HEK293 (cell line): ENCODE measurements around the gene KCNJ14.

Source experiments
- YY1 ChIP-seq: fragments of 450-650 bp; formaldehyde crosslinking; IDR thresholded peaks from 2 replicates; pipeline ENCODE4 v1.5.1; 2018; ENCODE audit warnings: missing biosample characterization, missing genetic modification characterization
- ZNF138 ChIP-seq: fragments of 450-650 bp; formaldehyde crosslinking; IDR thresholded peaks from 2 replicates; pipeline ENCODE4 v1.5.1; 2016; ENCODE audit warnings: missing biosample characterization, missing genetic modification characterization, borderline replicate concordance
- ZNF146 ChIP-seq: fragments of 450-650 bp; formaldehyde crosslinking; IDR thresholded peaks from 2 replicates; pipeline ENCODE4 v1.5.1; 2016; ENCODE audit warnings: missing biosample characterization, missing genetic modification characterization
- ZNF184 ChIP-seq: fragments of 450-650 bp; IDR thresholded peaks from 2 replicates; pipeline ENCODE4 v1.5.1; 2018; ENCODE audit warnings: missing biosample characterization, mild to moderate bottlenecking, missing genetic modification characterization
- ZNF221 ChIP-seq: fragments of 450-650 bp; formaldehyde crosslinking; IDR thresholded peaks from 2 replicates; pipeline ENCODE4 v1.5.1; 2017; ENCODE audit warnings: missing biosample characterization, missing genetic modification characterization, borderline replicate concordance
- ZNF366 ChIP-seq: fragments of 450-650 bp; formaldehyde crosslinking; conservative IDR thresholded peaks from 2 replicates; pipeline ENCODE4 v1.5.1; 2016; ENCODE audit warnings: missing biosample characterization, missing genetic modification characterization
- ZNF426 ChIP-seq: fragments of 450-650 bp; formaldehyde crosslinking; IDR thresholded peaks from 2 replicates; pipeline ENCODE4 v1.5.1; 2017; ENCODE audit warnings: missing biosample characterization, missing genetic modification characterization, mild to moderate bottlenecking, inconsistent platforms, moderate library complexity
- ZNF530 ChIP-seq: fragments of 450-650 bp; formaldehyde crosslinking; IDR thresholded peaks from 2 replicates; pipeline ENCODE4 v1.5.1; 2016; ENCODE audit warnings: low read depth, missing biosample characterization, missing genetic modification characterization
- ZNF76 ChIP-seq: fragments of 450-650 bp; formaldehyde crosslinking; IDR thresholded peaks from 2 replicates; pipeline ENCODE4; 2016; ENCODE audit warnings: low read depth, missing biosample characterization, missing genetic modification characterization, borderline replicate concordance
- ZNF768 ChIP-seq: fragments of 450-650 bp; formaldehyde crosslinking; IDR thresholded peaks from 2 replicates; pipeline ENCODE4 v1.5.1; 2018; ENCODE audit warnings: missing biosample characterization, mild to moderate bottlenecking, missing genetic modification characterization
- TF ChIP-seq, protein P1 (sequence below): fragments of 450-650 bp; formaldehyde crosslinking; IDR thresholded peaks from 2 replicates; pipeline ENCODE4 v1.5.1; 2016; ENCODE audit warnings: missing biosample characterization, missing genetic modification characterization
- TF ChIP-seq, protein P2 (sequence below): fragments of 450-650 bp; formaldehyde crosslinking; IDR thresholded peaks from 2 replicates; pipeline ENCODE4 v1.5.1; 2016; ENCODE audit warnings: missing biosample characterization, missing genetic modification characterization
- TF ChIP-seq, protein P3 (sequence below): fragments of 450-650 bp; formaldehyde crosslinking; IDR thresholded peaks from 2 replicates; pipeline ENCODE4 v1.5.1; 2016; ENCODE audit warnings: missing biosample characterization, missing genetic modification characterization, low read depth

DNA sequence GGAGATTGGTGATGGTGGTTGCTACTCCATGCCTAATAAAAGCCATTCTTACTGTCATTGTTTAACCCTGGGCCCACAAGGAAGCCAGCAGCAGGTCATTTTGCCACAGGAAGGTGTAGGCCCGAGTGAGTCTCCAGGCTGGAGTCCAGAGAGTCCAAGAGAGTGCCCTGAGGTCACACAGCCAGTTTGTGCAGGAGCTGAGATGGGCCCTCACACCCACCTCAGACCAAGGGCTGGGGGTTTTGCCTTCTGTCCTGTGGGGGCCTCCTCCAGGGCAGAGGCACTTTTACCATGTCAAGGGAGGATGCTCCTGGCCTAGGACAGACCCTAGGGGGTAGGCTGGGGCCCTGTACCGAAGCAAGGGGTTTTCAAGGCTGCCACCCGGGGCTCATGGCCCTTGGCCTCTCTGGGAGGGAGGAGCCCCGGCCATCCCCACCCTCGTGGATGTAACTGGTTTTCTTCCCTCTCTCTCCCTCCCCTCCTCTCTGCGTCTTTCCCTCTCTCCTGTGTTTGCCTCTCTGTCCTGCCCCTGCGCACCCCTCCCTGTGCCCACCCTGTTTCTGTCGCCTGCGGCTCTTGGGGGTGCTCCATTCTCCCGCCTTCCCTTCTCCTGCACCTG lies 21.8 kb downstream of the KCNJ14 start:
- no peak for TF ChIP-seq ZNF768 (tag by site-specific recombination)
- no peak for TF ChIP-seq YY1 (tag by site-specific recombination)
- TF ChIP-seq, protein P1, sequence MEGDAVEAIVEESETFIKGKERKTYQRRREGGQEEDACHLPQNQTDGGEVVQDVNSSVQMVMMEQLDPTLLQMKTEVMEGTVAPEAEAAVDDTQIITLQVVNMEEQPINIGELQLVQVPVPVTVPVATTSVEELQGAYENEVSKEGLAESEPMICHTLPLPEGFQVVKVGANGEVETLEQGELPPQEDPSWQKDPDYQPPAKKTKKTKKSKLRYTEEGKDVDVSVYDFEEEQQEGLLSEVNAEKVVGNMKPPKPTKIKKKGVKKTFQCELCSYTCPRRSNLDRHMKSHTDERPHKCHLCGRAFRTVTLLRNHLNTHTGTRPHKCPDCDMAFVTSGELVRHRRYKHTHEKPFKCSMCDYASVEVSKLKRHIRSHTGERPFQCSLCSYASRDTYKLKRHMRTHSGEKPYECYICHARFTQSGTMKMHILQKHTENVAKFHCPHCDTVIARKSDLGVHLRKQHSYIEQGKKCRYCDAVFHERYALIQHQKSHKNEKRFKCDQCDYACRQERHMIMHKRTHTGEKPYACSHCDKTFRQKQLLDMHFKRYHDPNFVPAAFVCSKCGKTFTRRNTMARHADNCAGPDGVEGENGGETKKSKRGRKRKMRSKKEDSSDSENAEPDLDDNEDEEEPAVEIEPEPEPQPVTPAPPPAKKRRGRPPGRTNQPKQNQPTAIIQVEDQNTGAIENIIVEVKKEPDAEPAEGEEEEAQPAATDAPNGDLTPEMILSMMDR (tag by site-specific recombination): no peak
- TF ChIP-seq ZNF146 (tag by site-specific recombination): no peak
- TF ChIP-seq, protein P2, sequence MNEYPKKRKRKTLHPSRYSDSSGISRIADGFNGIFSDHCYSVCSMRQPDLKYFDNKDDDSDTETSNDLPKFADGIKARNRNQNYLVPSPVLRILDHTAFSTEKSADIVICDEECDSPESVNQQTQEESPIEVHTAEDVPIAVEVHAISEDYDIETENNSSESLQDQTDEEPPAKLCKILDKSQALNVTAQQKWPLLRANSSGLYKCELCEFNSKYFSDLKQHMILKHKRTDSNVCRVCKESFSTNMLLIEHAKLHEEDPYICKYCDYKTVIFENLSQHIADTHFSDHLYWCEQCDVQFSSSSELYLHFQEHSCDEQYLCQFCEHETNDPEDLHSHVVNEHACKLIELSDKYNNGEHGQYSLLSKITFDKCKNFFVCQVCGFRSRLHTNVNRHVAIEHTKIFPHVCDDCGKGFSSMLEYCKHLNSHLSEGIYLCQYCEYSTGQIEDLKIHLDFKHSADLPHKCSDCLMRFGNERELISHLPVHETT: no peak
- no peak for TF ChIP-seq ZNF184 (tag by site-specific recombination)
- no peak for TF ChIP-seq ZNF138 (tag by site-specific recombination)
- no peak for TF ChIP-seq ZNF426
- TF ChIP-seq ZNF76 (tag by site-specific recombination): no peak
- TF ChIP-seq, protein P3, sequence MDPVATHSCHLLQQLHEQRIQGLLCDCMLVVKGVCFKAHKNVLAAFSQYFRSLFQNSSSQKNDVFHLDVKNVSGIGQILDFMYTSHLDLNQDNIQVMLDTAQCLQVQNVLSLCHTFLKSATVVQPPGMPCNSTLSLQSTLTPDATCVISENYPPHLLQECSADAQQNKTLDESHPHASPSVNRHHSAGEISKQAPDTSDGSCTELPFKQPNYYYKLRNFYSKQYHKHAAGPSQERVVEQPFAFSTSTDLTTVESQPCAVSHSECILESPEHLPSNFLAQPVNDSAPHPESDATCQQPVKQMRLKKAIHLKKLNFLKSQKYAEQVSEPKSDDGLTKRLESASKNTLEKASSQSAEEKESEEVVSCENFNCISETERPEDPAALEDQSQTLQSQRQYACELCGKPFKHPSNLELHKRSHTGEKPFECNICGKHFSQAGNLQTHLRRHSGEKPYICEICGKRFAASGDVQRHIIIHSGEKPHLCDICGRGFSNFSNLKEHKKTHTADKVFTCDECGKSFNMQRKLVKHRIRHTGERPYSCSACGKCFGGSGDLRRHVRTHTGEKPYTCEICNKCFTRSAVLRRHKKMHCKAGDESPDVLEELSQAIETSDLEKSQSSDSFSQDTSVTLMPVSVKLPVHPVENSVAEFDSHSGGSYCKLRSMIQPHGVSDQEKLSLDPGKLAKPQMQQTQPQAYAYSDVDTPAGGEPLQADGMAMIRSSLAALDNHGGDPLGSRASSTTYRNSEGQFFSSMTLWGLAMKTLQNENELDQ (tag by site-specific recombination): no peak
- no peak for TF ChIP-seq ZNF221
- TF ChIP-seq ZNF366 (tag by site-specific recombination): no peak
- no peak for TF ChIP-seq ZNF530 (tag by site-specific recombination)
